Activated T-helper 2 cell treated with anti-CD3 and anti-CD28 coated beads, Interferon-gamma antibody, Interleukin-2, Interleukin-4, amounts not matched to agents 10 μg/mL and 5 μg/mL and 100 μg/mL, durations not matched to agents 14 hours and 24 hours and 36 hours (primary cell): ENCODE measurements around the gene TC2N. TPM values are rescaled to one million over a fixed set of nuclear protein-coding genes. Genes with fewer than 3 reads are reported as not detected.

Source experiments
- DNase-seq: peaks from one replicate; pipeline ENCODE4 v3.0.0; 2021; ENCODE audit warnings: low spot score
- H3K27ac Mint-ChIP-seq: one replicate; pipeline ENCODE4 v1.8.0; 2021; ENCODE audit warnings: mixed read lengths
- H3K27me3 Mint-ChIP-seq: one replicate; pipeline ENCODE4 v1.8.0; 2021; ENCODE audit warnings: low read depth, mixed read lengths
- H3K36me3 Mint-ChIP-seq: one replicate; pipeline ENCODE4 v1.8.0; 2021; ENCODE audit warnings: low read depth, mixed read lengths
- H3K4me1 Mint-ChIP-seq: one replicate; pipeline ENCODE4 v1.8.0; 2021; ENCODE audit warnings: low read depth, mixed read lengths
- H3K4me3 Mint-ChIP-seq: one replicate; pipeline ENCODE4 v1.8.0; 2021; ENCODE audit warnings: low read depth, mild to moderate bottlenecking, moderate library complexity, mixed read lengths
- H3K9me3 Mint-ChIP-seq: one replicate; pipeline ENCODE4 v1.8.0; 2021; ENCODE audit warnings: mixed read lengths
- intact Hi-C: fragments of 100-400 bp; cut with micrococcal nuclease; formaldehyde crosslinking; loops from one replicate; pipeline ENCODE4 v1.15.1; 2023
- total RNA-seq: library from RNA; stranded (reverse); gene quantifications from 2 replicates; pipeline ENCODE4 v1.2.3, GENCODE V29; 2022

Gene TC2N
- total RNA-seq, 1 donor from 2014 or later = 19.9 TPM

DNA sequence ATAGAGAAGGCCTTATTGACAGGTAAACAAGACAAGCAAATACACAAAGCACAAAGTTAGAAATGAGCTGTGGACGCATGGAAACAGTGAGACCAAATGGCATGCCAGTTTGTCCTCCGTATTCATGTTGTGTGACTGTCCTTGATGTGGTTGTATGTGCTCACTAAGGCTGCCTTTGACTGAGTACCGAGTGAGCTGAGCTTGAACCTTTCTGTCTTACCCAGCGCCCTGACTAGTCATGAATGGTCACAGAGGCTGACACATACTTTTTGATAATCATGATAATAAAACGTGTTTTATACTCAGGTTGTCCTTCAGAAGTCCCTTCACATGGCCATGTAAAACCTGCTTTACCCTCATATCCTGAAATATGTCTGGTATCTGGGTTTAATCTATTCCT, 134.9 kb downstream of the TC2N start:
- Mint-ChIP-seq H3K9me3 (no peaks in the 10 kb centered on the region), H3K27ac (no peak overlapping the region)

DNA sequence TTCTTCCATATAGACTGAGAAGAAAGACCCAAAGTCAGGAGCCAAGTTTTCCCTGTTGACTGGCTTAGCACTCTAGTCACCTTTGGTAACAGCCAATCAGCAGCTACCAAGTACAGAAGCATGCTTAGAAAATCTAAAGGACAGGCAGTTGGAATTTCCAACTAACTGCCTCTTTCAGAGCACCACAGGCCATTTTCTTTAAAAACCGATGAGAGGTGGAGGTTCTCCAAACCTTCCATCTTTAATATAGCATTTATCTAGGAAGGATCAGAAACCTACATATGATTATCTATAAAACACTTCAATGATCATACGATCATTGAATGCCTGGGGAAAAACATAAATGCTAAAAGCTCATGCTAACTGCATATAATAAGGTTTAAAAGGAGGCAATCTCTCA, 135.3 kb downstream of the TC2N start, which contains the start of gene CATSPERB:
CATSPERB (minus strand) TSS at position 101 of the 400 bp plus-strand sequence. CDS start 2,607 bp downstream, outside the sequence.
- Mint-ChIP-seq H3K4me3 (no peak within 1 kb of the TSS), H3K27ac (no peak within 1 kb of the TSS), H3K36me3 (no peaks in the 10 kb centered on the region), H3K4me1 (peaks cover 5% of the 10 kb centered on the region), H3K9me3 (no peaks in the 10 kb centered on the region), H3K27me3 (no peaks in the 10 kb centered on the region)
- DNase-seq = no peak
- intact Hi-C loops = no loop called here

More for the DNA sequence above, 134.9 kb downstream of the TC2N start:
- H3K36me3 Mint-ChIP-seq = no peaks in the 10 kb centered on the region
- DNase-seq = no peak
- peaks cover 5% of the 10 kb centered on the region for H3K4me1 Mint-ChIP-seq
- no peaks in the 10 kb centered on the region for H3K27me3 Mint-ChIP-seq
- no peak overlapping the region for H3K4me3 Mint-ChIP-seq
- intact Hi-C loops = no loop called here

DNA sequence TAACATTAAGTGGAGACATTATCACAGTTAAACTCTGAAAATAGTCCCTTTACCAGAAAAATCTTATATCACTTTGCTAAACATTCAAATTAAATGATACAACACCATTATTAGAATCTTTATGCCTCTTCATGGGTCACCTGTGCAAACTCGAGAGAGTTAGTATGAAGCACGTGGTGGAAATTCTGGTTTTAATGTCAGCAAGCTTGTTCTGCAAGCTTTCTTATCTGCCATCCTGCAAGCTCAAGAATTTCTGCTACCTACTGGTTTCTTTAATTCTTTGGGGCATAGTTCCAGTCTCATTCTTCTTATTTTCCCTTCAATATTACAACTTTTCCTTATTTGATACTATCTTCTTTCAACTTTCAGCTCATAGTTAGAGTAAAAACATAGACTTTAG, 136.3 kb downstream of the TC2N start:
- DNase-seq = no peak
- Mint-ChIP-seq H3K4me3 (no peak overlapping the region), H3K27ac (no peak overlapping the region), H3K36me3 (no peaks in the 10 kb centered on the region), H3K9me3 (no peaks in the 10 kb centered on the region), H3K4me1 (peaks cover 5% of the 10 kb centered on the region), H3K27me3 (no peaks in the 10 kb centered on the region)
- intact Hi-C loops = no loop called here

DNA sequence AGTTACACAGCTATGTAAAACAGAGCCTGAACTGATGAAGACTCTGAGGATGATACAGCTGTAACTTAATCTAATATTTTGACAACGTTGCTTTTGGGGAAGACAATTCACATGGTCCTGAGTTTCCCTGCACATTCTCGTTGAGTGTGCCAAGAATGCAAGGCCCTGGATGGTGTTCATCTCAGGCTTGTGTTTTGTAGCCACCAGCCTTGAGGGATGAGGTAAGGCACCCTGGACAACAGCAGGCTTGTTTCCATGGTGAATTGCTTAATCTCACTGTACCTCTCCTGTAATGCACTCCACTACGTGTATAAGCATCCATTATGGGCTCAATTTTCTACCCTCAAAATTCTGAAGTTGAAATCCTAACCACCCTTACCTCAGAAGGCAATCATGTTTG, 137.6 kb downstream of the TC2N start:
- Mint-ChIP-seq H3K27ac (no peak overlapping the region), H3K9me3 (no peaks in the 10 kb centered on the region), H3K4me3 (no peak overlapping the region), H3K27me3 (no peaks in the 10 kb centered on the region), H3K36me3 (no peaks in the 10 kb centered on the region), H3K4me1 (peaks cover 5% of the 10 kb centered on the region)
- DNase-seq = no peak
- intact Hi-C loops = no loop called here

Other genes with a start within 250 kb of the TC2N start
- 0.46 and 0.69 TPM in 2 replicates for gene CATSPERB, start 135.4 kb downstream of the TC2N start, total RNA-seq
- gene FBLN5, start 80.2 kb upstream of the TC2N start, total RNA-seq = 6.2 and 6.4 TPM in 2 replicates
- gene TRIP11, start 172.5 kb upstream of the TC2N start, total RNA-seq = 37.0 and 41.7 TPM in 2 replicates
- gene ATXN3, start 239.0 kb upstream of the TC2N start, total RNA-seq = 31.1 and 35.9 TPM in 2 replicates